ENCODE measurements around the gene LILRB3.
"Not testable (repeated sequence)": the region's sequence is repeated elsewhere in the genome, so short reads cannot be mapped to it uniquely, and the experiment has no call there.

Gene LILRB3

GRCh38 chr19:54243809-54244208 is 21.0 kb upstream of the LILRB3 start:
- H3K27ac ChIP-seq; DNase-seq (ENCODE audit: low read depth, low spot score): not testable (repeated sequence)

GRCh38 chr19:54242646-54243045 is 19.8 kb upstream of the LILRB3 start, which contains the start of gene LILRA6:
Gene LILRA6, minus strand, starts transcription at chr19:54242790.
- not testable (repeated sequence) for DNase-seq (ENCODE audit: low read depth, low spot score); H3K27ac ChIP-seq

- not testable (repeated sequence) for DNase-seq (ENCODE audit: low read depth, low spot score); H3K27ac ChIP-seq
Observed at GRCh38 chr19:54242234-54242633, 19.4 kb upstream of the LILRB3 start.

GRCh38 chr19:54240372-54241336 is 17.8 kb upstream of the LILRB3 start:
- DNase-seq (ENCODE audit: low read depth, low spot score); H3K27ac ChIP-seq: not testable (repeated sequence)

- H3K27ac ChIP-seq; DNase-seq (ENCODE audit: low read depth, low spot score): not testable (repeated sequence)
Observed at GRCh38 chr19:54239491-54240371, 16.9 kb upstream of the LILRB3 start.

GRCh38 chr19:54233941-54234340 is 11.1 kb upstream of the LILRB3 start:
- H3K27ac ChIP-seq = no peak overlapping the region
- DNase-seq (ENCODE audit: low read depth, low spot score) = no peak

DNA sequence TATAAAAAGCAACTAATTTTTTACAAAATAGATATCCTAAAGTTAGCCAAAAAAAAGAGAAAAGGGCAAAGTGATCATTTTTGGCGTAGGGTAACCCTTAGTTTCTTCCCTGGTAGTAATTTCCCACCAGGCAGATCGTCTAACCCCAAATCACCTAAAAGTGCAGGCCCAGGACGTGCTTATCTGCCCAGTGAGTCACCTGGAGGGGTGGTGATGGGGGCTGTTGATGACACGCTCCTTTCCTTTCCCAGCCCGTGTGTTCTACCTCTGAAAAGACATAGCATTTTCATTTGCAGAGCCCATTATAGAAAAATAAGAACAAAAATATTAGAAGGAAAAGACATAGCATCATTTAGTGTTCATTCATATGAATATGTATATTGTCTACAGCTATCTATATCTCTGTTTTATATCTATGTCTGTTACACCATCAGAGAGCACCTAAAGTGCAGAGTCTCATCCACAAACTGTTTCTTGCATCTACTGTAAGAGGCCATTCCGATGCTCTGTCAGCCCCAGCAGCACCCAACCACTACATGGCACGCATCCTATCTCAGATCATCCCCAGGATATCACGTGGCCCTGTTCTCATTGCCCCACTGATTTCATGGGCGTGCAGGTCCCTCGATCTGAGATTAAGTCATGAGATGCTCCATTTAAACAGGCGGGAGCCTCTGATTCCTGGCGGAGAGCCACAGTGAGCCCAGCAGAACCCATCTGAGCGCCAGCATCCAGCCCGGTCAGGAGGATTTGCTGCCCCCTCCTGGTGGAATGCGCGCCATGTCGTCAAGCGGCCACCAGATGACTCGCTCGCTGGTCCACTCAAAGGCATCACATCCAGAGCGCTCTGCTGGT is 8.5 kb upstream of the LILRB3 start:
- no peak for DNase-seq (ENCODE audit: low read depth, low spot score)
- no peak overlapping the region for H3K27ac ChIP-seq

DNA sequence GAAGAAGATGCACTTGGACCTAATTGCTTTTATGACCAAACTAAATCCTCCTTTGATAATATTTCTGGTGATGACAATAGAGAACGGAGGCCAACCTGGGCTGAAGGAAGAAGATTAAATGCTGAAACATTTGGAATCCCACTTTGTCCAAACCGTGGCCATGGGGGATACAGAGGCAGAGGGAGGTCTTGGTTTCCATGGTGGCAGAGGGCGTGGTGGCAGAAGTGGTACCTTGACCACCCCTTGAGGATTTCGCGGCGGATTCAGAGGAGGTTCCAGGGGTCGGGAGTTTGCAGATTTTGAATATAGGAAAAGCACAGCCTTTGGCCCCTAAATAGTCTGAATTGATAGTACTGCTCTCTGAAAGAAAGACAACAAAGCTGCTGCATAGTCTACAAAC is 7.2 kb upstream of the LILRB3 start:
- H3K27ac ChIP-seq = no peak overlapping the region

DNA sequence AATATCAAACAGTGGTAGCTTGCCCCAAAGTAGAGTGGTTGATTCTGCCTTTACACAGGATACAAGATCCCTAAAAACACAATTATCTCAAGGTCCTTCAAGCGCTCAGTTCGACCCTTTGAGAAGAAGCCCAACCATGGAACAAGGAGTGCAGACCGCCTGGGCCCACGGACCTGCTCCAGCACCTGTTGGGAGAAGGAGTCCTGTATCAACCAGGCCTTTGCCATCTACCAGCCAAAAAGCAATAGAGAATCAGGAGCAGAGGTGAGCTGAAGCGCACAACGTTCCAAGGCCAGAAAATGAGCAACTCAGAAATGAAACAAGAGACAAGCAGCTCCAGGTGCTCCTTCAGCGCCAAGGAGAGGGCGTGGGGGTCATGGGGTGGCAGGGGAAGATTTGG is 6.3 kb upstream of the LILRB3 start:
- H3K27ac ChIP-seq = no peak overlapping the region
- no peak for DNase-seq (ENCODE audit: low read depth, low spot score)

More for the DNA sequence above, 7.2 kb upstream of the LILRB3 start:
- no peak for DNase-seq (ENCODE audit: low read depth, low spot score)

- not testable (repeated sequence) for DNase-seq (ENCODE audit: low read depth, low spot score); H3K27ac ChIP-seq
Observed at GRCh38 chr19:54224619-54225018, 1.8 kb upstream of the LILRB3 start.

DNA sequence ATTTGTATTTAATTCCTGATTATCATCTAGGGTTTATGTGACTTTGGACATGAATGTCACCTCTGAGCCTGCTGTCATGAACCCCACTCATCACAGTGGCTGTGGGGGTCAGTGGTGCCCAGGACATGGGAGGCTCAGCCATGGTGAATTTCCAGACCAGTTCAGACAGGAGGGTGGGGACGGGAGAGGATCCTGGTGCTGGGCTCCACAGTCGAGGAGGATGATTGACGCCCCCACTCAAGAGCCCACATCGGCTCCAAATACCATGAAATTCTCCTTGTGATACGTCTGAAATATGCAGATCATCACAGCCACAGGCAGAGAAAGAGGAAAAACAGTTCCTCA is 1.1 kb upstream of the LILRB3 start:
- not testable (repeated sequence) for DNase-seq (ENCODE audit: low read depth, low spot score)

DNA sequence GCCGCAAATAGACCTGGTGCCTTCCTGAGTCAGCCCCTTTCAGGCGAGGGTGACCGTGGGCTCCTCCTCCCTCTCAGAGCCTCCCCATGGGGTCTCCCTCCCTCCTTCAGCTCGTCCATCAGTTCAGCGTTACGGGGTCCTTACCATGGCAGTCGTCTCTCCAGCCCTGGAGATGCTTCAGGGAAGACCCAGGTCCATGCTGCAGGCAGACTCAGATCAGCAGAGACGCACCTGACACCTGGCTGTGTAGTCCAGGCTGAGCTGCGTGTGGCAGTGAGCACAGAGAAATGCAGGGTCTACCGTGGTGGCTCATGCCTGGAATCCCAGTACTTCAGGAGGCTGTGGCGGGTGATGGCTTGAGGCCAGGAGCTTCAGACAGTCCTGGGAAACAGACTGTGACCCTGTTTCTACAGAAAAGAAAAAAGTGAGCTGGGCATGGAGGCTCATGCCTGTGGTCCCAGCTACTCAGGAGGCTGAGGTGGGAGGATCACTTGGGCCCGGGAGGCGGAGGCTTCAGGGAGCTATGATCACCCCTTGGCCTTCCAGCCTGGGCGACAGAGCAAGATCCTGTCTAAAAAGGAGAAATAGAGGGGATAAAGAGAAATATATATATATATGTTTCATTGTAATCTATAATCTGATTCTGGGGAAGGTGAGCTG is 600 bp upstream of the LILRB3 start:
- not testable (repeated sequence) for H3K27ac ChIP-seq; DNase-seq (ENCODE audit: low read depth, low spot score)

More for the DNA sequence above, 1.1 kb upstream of the LILRB3 start:
- not testable (repeated sequence) for H3K27ac ChIP-seq

DNA sequence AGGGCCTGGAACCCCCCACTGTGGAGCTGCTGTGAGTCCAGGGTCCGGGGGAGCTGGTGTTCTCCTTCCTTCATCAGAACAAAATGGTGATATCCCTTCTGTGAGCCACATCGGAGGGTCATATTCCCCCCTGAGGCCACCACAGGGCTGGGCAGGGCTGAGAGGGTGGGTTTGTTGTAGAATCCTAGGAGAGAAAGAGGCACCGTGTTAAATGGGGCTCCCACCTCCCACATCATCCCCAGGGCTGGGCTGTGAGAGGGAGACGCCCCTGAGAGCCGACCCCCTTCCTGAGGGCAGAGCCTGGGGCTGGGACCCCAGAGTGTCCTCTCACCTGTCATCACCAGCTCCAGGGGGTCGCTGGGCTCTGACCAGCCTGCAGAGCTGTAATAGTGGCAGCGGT is 860 bp downstream of the LILRB3 start:
- H3K27ac ChIP-seq; DNase-seq (ENCODE audit: low read depth, low spot score): not testable (repeated sequence)

DNA sequence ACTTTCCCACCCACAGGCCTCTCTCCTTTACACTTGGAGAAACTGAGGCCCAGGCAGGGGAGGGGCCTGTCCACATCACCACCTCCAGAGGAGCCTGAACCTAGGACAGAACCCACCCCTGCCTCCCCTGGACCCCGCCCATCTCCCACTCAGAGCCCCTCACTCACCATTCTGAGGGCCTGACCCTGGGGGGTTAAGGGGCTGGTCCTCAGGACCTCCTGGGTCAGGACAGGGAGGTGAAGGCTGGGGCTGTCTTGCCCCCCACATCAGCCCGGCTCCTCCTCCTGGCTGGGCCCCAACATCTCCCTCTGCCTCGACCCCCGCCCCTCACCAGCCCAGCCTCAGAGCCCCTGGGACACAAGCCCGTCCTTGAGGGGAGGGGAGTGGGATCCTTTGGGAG is 3.1 kb downstream of the LILRB3 start:
- DNase-seq (ENCODE audit: low read depth, low spot score); H3K27ac ChIP-seq: not testable (repeated sequence)

GRCh38 chr19:54218960-54219661 is 3.7 kb downstream of the LILRB3 start:
- H3K27ac ChIP-seq = no peak overlapping the region
- no peak for DNase-seq (ENCODE audit: low read depth, low spot score)

- DNase-seq (ENCODE audit: low read depth, low spot score) = no peak
- H3K27ac ChIP-seq = no peak overlapping the region
Observed at GRCh38 chr19:54218259-54218658, 4.5 kb downstream of the LILRB3 start.

DNA sequence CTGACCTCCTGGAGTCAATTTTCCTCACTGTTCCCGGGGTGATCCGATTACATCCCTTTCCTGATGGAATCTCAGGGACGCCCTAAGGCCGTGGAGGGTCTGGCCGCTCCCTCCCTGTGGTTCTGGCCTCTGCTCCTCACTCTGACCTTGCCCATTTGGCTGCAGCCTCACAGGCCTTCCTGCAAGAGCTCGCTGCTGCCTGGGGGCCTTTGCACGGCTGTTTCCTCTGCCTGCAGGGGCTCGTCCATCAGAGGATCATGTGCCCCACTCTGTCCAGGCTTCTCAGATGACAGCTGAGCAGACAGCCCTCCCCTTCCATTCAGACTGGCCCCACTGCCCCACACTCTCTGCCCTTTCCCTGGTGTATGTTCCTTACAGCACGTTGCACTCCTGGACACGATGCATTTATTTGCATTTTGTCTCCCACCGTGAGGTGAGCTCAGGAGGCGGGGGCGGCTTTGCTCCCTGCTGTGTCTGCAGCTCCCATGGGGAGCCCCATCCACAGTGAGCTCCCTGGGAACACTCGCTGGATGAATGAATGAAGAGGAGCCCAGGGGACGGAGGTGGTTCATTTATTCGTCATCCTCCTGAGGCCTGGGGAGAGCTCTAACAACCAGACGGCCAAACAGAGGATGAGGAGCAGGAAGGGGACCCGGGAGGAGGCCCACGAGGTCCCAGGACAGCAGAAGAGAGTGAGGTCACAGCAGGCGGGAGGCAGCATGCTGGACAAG is 5.1 kb downstream of the LILRB3 start:
- DNase-seq (ENCODE audit: low read depth, low spot score) = not testable (repeated sequence)

DNA sequence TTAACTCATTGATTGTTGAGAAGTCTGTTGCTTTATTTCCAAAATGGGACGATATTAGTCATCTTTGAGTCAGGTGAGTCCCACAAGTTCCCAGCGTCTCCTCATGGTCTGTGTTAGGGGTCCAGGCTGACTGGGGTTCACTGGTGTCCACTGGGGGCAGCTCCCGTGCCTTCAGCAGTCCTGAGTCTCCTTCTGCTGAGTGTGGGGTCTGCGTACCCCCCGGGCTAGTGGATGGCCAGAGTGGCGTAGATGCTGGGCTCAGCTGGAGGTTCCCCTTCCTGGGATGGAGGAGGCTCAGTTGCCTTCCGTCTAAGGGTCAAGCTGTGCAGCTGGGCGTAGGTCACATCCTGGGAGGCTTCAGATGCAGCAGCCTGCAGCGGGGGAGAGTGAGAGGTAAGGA is 5.9 kb downstream of the LILRB3 start:
- H3K27ac ChIP-seq = no peak overlapping the region

More for the DNA sequence above, 5.1 kb downstream of the LILRB3 start:
- H3K27ac ChIP-seq = not testable (repeated sequence)

More for the DNA sequence above, 5.9 kb downstream of the LILRB3 start:
- DNase-seq (ENCODE audit: low read depth, low spot score) = no peak
